Activated naive CD4-positive, alpha-beta T cell (primary cell): ENCODE data around the gene MTUS2.

Source experiments
- DNase-seq, 4 experiments: peaks; one replicate each; lab custom pipeline; 2025; lab: John Stamatoyannopoulos, UW

The MTUS2 gene

GRCh38 chr13:29484796-29485195 lies 664.7 kb downstream of the MTUS2 start:
- DNase-seq = no peak

- no peak for DNase-seq
These were observed 666.4 kb downstream of the MTUS2 start for GRCh38 chr13:29486551-29486950.

GRCh38 chr13:29487466-29488454 lies 667.6 kb downstream of the MTUS2 start:
- no peak for DNase-seq

GRCh38 chr13:29489650-29490560 lies 669.8 kb downstream of the MTUS2 start:
- no peak for DNase-seq

GRCh38 chr13:29490561-29490885 lies 670.4 kb downstream of the MTUS2 start:
- DNase-seq = no peak

GRCh38 chr13:29491248-29491647 lies 671.1 kb downstream of the MTUS2 start:
- DNase-seq = no peak

- no peak for DNase-seq
These were observed 673.7 kb downstream of the MTUS2 start for GRCh38 chr13:29493796-29494195.

GRCh38 chr13:29494520-29494919 lies 674.4 kb downstream of the MTUS2 start:
- DNase-seq = no peak

- DNase-seq = no peak
These were observed 676.1 kb downstream of the MTUS2 start for GRCh38 chr13:29496241-29496712.

- no peak for DNase-seq
These were observed 677.1 kb downstream of the MTUS2 start for GRCh38 chr13:29497137-29497654.

- no peak for DNase-seq
These were observed 678.4 kb downstream of the MTUS2 start for GRCh38 chr13:29498426-29499040.

GRCh38 chr13:29499506-29500165 lies 679.5 kb downstream of the MTUS2 start:
- DNase-seq = no peak

- no peak for DNase-seq
These were observed 680.2 kb downstream of the MTUS2 start for GRCh38 chr13:29500386-29500785.

- no peak for DNase-seq
These were observed 681.5 kb downstream of the MTUS2 start for GRCh38 chr13:29501674-29502073.

GRCh38 chr13:29502391-29503008 lies 682.4 kb downstream of the MTUS2 start:
- DNase-seq = no peak

- no peak for DNase-seq
These were observed 683.1 kb downstream of the MTUS2 start for GRCh38 chr13:29503041-29503837.

GRCh38 chr13:29504691-29505090 lies 684.6 kb downstream of the MTUS2 start:
- DNase-seq = no peak

GRCh38 chr13:29505511-29505910 lies 685.4 kb downstream of the MTUS2 start:
- no peak for DNase-seq

- DNase-seq = no peak
These were observed 685.8 kb downstream of the MTUS2 start for GRCh38 chr13:29505950-29506349.

GRCh38 chr13:29507356-29507755 lies 687.2 kb downstream of the MTUS2 start:
- DNase-seq = no peak
